ENCODE measurements around the gene ECEL1.

Gene ECEL1

DNA sequence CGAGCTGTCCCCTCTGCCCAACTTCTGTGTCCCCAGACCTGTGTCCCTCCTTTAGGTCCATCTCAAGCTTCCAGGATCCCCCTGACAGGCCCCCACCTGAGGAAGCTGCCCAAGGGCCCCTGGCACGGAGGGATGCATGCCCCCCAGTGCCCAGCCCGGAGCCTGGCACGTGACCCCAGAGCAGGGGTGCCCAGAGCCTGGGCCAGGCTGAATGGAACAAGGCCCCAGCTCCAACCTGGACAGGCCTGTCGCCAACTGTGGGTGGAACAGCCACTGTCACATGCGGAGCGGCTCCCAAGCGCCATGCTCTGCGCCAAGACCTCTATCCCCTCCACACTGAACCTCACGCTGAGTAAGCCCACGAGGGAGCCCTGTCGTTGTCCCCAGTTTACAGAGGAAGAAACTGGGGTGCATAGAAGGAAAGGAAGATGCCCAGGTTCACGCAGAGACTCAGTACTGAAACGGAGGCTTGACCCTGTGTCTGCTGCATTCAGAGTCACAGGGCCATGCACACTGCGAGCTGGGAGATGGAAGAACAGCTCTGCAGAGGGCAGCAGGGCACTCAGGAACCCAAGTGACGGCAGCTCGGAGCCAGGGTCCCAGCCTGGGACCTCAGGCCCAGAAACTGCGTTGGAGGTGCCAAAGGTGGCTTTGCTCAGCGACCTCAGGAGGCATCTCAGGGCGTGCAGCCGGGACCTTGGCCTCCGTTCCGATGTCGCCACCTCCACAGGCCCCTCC is 5.5 kb upstream of the ECEL1 start:
- H3K4me3 ChIP-seq (ENCODE audit: low read depth, low read length), result no peak overlapping the region
- TF ChIP-seq, protein P1, sequence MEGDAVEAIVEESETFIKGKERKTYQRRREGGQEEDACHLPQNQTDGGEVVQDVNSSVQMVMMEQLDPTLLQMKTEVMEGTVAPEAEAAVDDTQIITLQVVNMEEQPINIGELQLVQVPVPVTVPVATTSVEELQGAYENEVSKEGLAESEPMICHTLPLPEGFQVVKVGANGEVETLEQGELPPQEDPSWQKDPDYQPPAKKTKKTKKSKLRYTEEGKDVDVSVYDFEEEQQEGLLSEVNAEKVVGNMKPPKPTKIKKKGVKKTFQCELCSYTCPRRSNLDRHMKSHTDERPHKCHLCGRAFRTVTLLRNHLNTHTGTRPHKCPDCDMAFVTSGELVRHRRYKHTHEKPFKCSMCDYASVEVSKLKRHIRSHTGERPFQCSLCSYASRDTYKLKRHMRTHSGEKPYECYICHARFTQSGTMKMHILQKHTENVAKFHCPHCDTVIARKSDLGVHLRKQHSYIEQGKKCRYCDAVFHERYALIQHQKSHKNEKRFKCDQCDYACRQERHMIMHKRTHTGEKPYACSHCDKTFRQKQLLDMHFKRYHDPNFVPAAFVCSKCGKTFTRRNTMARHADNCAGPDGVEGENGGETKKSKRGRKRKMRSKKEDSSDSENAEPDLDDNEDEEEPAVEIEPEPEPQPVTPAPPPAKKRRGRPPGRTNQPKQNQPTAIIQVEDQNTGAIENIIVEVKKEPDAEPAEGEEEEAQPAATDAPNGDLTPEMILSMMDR (IDR thresholded peaks at IDR 0.05; ENCODE audit: low read depth, low read length), result no peak
- no peak for DNase-seq (ENCODE audit: low read depth, low spot score)
- in situ Hi-C loops (cut with HindIII; ENCODE audit: low sequenced_read_pairs), result no loop called here

DNA sequence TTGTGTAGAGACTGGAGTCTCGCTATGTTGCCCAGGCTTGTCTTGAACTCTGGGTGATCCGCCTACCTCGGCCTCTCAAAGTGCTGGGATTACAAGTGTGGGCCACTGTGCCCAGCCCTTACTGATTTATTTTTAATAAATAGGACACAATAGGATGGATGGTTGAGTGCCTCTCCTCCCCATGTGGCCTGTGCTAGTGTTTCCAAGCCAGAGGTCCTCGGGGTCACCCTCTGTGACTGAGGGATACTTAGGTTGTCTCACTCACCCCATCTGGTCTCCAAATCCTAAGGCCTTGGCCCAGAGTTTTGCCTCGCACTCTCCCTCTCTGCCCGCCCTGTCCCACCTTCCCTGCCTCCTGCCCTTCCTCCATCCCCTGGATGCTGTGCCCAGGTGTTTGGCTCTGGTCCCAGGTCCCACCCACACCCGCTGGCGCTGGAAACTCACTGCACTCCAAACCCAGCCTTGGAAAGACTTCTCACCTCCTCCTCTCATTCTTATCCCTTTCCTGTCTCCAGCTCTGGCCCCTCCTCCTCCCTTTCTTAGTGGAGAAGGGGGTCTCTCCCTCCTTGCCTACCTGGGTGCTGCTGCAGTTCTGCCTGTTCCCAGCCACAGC is 4.7 kb upstream of the ECEL1 start:
- DNase-seq (ENCODE audit: low read depth, low spot score), result no peak
- in situ Hi-C loops (cut with HindIII; ENCODE audit: low sequenced_read_pairs), result no loop called here
- TF ChIP-seq, protein P1 (IDR thresholded peaks at IDR 0.05; ENCODE audit: low read depth, low read length), result no peak
- no peak overlapping the region for H3K4me3 ChIP-seq (ENCODE audit: low read depth, low read length)

DNA sequence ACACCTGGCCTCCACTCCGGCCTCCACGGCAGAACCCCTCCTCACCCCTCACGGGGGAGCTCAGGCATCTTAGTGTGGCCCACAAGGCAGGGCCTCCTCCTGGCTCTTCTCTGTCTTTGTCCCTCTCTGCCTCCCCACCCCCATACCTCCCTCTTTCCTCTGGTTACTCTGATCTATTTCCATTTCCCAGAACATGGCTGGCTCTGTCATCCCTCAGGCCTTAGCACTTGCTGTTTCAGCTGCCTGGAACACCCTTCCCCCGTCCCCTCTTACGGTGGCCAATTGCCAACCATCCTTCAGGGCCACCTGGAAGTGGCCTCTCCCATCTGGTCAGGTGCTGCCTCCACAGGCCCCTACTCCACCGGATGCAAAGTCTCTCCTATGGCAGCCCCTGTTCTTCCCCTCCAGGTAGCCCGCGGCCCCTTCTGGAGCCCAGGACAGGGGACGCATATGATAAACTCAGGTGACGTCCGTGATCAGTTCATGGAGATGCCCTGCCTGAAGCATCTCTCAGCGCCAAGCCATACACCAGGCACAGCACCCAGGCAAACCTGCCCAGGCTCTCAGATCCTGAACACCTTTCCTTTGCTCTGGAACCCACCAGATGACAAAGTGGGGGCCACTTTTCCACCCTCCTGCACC is 3.6 kb upstream of the ECEL1 start:
- in situ Hi-C loops (cut with HindIII; ENCODE audit: low sequenced_read_pairs), result no loop called here
- TF ChIP-seq, protein P1 (IDR thresholded peaks at IDR 0.05; ENCODE audit: low read depth, low read length), result no peak
- DNase-seq (ENCODE audit: low read depth, low spot score), result no peak
- H3K4me3 ChIP-seq (ENCODE audit: low read depth, low read length), result no peak overlapping the region

DNA sequence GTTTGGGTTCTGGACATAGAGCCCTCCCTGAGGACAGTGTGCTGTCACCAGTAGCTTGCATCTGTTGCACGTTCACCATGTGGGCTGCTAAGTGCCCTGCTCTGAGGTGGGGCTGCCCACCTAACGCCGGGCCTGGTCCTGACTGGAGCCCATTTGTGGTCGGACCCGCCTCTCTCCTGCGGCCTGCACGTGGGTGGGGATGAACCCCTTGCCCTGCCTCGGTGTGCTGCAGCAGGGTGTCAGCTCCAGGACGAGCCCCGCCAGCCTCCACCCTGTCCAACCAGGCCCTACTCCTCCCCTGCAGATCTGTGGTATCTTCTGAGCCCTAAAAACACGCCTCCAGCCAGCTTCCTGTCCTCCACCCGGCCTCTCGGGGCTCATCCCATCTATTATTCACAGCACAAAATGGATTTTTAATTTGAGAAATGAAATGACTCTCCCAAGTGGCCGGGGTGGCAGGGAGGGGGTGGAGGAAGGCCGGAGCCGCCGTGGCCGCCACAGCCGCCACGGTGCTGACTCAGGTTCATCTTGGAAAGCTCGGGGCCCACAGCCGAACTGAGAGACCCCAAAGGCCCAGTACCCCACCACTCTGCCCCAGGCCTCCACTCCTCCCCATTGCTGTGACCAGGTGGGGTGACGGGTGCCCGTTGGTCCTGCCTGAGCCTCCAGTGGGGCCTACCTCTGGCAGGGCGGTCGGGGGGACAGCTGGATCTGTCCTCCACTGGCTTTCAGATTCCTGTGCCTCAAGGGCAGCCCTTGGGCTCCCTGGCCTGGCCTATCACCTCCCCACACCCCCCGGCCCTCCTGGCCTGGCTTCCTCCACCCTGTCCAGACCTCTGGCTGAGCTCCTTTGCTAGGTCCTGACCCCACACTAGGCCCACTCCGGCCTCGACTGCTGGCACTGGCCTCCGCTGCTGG is 2.8 kb upstream of the ECEL1 start:
- H3K4me3 ChIP-seq (ENCODE audit: low read depth, low read length), result no peak overlapping the region
- in situ Hi-C loops (cut with HindIII; ENCODE audit: low sequenced_read_pairs), result no loop called here
- DNase-seq (ENCODE audit: low read depth, low spot score), result no peak
- TF ChIP-seq, protein P1 (IDR thresholded peaks at IDR 0.05; ENCODE audit: low read depth, low read length), result no peak

DNA sequence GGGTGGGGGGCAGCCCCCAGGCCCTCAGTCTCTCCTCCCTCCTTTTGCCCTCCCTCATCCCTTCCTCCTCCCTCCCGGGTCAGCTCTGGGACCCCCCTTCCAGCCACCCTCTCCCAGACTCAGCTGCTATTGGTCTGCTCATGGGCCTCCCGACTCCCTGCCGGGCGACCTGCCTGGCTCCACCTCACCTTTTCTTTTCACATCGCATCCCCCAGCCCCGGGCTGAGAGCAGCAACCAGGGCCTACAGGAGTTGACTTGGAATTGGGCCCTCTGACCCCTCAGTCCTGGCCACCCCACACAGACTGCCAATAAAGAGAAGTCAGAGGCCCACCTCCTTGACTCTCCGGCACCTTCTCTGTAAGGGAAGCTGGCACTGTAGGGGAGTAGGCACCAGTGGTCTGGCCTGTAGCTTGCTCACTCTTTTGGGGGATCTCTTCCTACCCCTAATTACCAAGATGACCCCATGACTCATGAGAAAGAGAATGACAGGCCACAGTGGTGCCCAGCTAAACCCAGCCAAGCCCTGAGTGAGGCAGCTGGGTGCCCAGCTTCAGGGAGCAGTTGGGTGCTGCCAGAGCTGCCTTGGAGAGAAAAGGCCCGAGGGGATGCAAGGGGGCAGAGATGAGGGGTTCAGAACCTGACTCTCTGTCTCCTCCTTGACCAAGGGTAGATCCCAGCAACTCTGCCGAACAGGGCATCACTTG is 2.0 kb upstream of the ECEL1 start:
- in situ Hi-C loops (cut with HindIII; ENCODE audit: low sequenced_read_pairs), result no loop called here
- no peak overlapping the region for H3K4me3 ChIP-seq (ENCODE audit: low read depth, low read length)
- no peak for DNase-seq (ENCODE audit: low read depth, low spot score)
- TF ChIP-seq, protein P1 (IDR thresholded peaks at IDR 0.05; ENCODE audit: low read depth, low read length), result no peak

Data from astrocyte of the spinal cord (primary cell).